Progenitor cell of endocrine pancreas (in vitro differentiated cells): ENCODE measurements around the gene NFIX. TPM values are rescaled to one million over a fixed set of nuclear protein-coding genes. Genes with fewer than 3 reads are reported as not detected.

ENCODE experiments used
- DNase-seq: peaks from one replicate; pipeline ENCODE4 v3.0.0; 2021; ENCODE audit warnings: low spot score; ENCODE audit not compliant: unreplicated experiment
- H3K27ac Mint-ChIP-seq: 2 replicates; pipeline ENCODE4 v1.8.0; 2021; ENCODE audit warnings: mild to moderate bottlenecking, moderate library complexity, mixed read lengths
- H3K27me3 Mint-ChIP-seq: 2 replicates; pipeline ENCODE4 v1.8.0; 2021; ENCODE audit warnings: mixed read lengths
- H3K36me3 Mint-ChIP-seq: 2 replicates; pipeline ENCODE4 v1.8.0; 2022; ENCODE audit warnings: mixed read lengths; ENCODE audit not compliant: insufficient read depth
- H3K4me1 Mint-ChIP-seq: 2 replicates; pipeline ENCODE4 v1.8.0; 2021; ENCODE audit warnings: low read depth, mixed read lengths
- H3K4me3 Mint-ChIP-seq: 2 replicates; pipeline ENCODE4 v1.8.0; 2021; ENCODE audit warnings: low read depth, mild to moderate bottlenecking, moderate library complexity, mixed read lengths
- H3K9me3 Mint-ChIP-seq: 2 replicates; pipeline ENCODE4 v1.8.0; 2021; ENCODE audit warnings: low read depth, mixed read lengths
- total RNA-seq: library from RNA; stranded (reverse); gene quantifications from 2 replicates; pipeline ENCODE4 v1.2.1, GENCODE V29; 2021
- TF ChIP-seq, protein P1 (sequence below): fragments of 200-600 bp; sonication (generic); IDR thresholded peaks from one replicate; pipeline ENCODE4 v1.5.0; 2021; ENCODE audit warnings: antibody characterized with exemption, mild to moderate bottlenecking; ENCODE audit not compliant: unreplicated experiment

The NFIX gene
- total RNA-seq, 1 donor from 2014 or later: 0.46 TPM

DNA sequence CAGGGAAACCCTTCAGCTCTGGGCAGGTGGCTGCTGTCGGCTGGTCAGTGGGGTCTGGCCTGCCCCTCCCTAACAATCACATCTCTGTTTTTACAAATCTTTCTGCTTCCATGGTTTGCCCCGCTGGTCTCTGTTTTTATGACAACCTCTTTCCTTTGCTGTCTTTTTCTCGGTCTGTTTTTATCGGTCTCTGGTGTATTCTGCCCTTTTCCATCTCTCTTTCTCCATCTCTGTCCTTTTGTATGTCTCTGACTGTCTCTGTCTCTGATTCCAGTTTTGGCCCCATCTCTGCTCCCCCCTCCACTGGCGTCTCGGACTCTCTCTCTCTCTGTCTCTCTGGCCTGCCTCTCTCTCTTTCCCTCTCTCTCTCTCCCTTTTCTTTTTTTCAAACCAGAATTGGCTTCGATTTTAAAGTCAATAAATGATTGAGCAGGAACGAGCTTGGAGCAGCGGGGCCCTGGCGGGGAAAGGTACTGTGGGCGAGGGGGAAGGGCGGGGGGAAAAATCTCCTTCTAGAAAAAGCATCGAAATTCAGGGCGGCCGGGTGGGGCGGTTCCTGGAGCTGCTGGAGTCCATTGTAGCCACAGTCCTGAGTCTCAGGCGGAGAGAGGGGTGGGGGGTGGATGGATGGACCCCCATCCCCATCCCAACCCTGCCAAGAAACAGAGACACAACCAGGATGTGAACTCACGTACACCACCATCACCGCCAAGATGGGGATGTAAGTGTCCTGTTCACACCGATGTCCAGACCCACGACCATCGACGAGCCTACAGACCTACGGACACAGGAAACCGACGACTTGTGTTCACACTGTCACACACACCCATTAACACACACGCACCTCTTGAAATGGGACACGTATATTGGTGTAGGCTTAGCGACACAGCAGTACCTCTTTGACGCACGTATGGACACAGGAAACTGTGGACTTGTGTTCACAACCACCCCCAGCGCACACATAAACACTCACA is 3.0 kb downstream of the NFIX start:
- no peaks in the 10 kb centered on the region for H3K9me3 Mint-ChIP-seq
- H3K27me3 Mint-ChIP-seq: peaks cover 75% of the 10 kb centered on the region
- no peaks in the 10 kb centered on the region for H3K36me3 Mint-ChIP-seq
- peaks cover 4% of the 10 kb centered on the region for H3K4me1 Mint-ChIP-seq
- no peak overlapping the region for H3K4me3 Mint-ChIP-seq
- H3K27ac Mint-ChIP-seq: no peak overlapping the region
- TF ChIP-seq, protein P1, sequence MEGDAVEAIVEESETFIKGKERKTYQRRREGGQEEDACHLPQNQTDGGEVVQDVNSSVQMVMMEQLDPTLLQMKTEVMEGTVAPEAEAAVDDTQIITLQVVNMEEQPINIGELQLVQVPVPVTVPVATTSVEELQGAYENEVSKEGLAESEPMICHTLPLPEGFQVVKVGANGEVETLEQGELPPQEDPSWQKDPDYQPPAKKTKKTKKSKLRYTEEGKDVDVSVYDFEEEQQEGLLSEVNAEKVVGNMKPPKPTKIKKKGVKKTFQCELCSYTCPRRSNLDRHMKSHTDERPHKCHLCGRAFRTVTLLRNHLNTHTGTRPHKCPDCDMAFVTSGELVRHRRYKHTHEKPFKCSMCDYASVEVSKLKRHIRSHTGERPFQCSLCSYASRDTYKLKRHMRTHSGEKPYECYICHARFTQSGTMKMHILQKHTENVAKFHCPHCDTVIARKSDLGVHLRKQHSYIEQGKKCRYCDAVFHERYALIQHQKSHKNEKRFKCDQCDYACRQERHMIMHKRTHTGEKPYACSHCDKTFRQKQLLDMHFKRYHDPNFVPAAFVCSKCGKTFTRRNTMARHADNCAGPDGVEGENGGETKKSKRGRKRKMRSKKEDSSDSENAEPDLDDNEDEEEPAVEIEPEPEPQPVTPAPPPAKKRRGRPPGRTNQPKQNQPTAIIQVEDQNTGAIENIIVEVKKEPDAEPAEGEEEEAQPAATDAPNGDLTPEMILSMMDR: no peak
- no peak for DNase-seq

DNA sequence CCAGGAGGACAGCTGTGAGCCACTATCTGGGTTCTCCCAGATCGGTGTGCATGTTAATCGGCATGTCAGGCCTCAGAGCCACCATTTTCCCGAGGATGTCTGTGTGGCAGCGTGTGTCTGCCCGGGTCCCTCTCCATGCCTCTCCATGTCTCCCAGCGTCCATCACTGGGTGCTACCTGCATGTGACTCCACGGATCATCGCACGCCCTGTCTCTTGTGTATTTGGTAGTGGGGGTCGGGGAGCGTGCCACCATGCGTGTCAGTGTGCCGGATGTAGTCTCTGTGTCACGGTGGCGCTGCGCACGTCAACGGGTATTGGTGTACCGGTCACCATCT is 5.9 kb downstream of the NFIX start:
- Mint-ChIP-seq H3K4me3 (no peak overlapping the region), H3K9me3 (no peaks in the 10 kb centered on the region), H3K4me1 (no peaks in the 10 kb centered on the region), H3K27me3 (peaks cover 80% of the 10 kb centered on the region), H3K36me3 (no peaks in the 10 kb centered on the region), H3K27ac (no peak overlapping the region)
- TF ChIP-seq, protein P1: no peak
- DNase-seq: no peak

DNA sequence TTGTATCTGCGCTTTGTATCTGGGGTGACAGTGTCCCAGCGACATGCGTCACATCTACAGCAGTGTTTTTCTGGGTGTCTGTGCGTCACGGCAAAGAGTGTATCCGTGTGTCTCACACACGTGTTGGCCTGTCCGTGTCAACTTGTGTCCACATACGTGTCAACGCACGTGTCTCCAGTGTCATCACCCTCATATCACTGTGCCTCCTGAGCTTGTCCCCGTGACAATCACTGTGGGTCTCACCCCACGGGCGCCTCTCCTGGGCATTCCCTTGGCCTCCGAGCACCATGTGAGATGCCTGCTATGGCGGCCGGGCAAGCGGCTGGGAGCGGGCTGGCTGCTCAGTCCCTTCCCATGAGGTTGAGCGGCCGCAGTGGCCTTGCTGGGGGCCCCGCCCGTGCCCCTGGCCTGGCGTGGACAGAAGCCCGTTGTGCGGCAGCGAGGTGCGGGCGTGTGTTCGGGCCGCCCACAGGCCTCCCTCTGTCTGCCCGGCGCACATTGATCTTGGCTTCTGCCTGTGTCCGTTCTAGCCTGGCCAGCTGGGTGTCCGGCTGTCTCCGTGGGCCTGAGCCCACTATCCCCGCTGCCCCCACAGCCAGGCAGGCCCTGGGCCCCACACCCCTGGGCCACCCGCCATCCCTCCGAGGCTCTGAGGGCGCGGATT is 6.4 kb downstream of the NFIX start:
- no peak overlapping the region for H3K4me3 Mint-ChIP-seq

DNA sequence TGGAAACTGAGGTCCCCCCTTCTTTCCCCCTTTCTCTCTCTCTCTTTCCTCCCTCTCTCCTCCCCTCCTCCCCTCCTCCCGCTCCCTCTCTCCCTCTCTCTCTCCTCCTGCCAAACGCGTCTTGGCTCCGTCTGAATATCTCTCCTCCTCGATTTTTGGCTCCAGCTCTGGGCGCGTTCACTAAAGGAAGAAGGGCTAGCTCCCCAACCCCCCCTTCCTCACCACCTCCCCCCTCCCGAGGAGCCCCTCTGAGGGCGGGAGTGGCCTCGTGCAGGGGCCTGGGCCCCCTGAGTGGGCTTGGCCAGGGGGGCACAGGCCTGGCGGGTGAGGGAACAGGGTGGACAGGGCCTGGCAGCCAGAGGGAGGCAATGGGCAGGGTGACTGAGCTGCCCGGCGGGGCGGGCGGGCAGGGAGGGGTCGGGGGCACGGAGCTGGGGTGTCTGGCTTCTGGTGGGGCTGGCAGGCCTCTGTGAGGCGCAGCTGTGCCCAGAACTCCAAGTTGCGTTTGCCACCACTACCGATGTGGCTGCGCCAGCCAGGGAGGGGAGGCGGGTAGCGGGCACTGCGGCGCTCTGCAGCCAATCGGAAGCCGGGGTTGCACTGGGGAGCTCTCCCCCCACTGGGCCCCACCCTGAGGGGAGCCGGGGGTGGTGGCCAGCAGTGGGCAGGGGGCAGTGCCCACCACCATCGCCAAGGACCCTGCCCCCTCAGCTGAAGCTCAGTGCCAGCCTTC is 7.1 kb downstream of the NFIX start:
- no peaks in the 10 kb centered on the region for H3K9me3 Mint-ChIP-seq
- TF ChIP-seq, protein P1: no peak
- DNase-seq: no peak
- no peak overlapping the region for H3K27ac Mint-ChIP-seq
- H3K27me3 Mint-ChIP-seq: peaks cover 79% of the 10 kb centered on the region
- no peaks in the 10 kb centered on the region for H3K36me3 Mint-ChIP-seq
- H3K4me1 Mint-ChIP-seq: no peaks in the 10 kb centered on the region
- no peak overlapping the region for H3K4me3 Mint-ChIP-seq

More for the DNA sequence above, 6.4 kb downstream of the NFIX start:
- DNase-seq: no peak
- Mint-ChIP-seq H3K9me3 (no peaks in the 10 kb centered on the region), H3K36me3 (no peaks in the 10 kb centered on the region), H3K4me1 (no peaks in the 10 kb centered on the region), H3K27ac (no peak overlapping the region), H3K27me3 (peaks cover 82% of the 10 kb centered on the region)
- TF ChIP-seq, protein P1: no peak

DNA sequence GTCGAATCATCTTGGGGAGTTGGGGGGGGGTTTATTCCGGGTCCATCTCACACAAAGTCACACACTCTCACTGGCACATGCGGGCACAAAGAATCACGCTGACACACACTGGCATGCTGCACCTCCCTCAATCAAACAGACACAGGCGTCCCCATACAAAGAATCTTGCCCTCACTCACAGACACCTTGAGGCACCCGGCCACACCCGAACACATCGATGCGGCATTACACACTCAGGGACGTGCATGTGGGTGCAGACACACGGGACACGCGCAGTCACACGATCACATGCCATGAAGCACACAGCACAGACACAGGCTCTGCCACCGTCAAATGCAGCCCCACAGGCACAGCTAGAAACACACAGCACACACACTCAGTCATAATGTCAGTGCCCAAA is 7.8 kb downstream of the NFIX start:
- TF ChIP-seq, protein P1: no peak
- Mint-ChIP-seq H3K4me1 (no peaks in the 10 kb centered on the region), H3K9me3 (no peaks in the 10 kb centered on the region), H3K27ac (no peak overlapping the region), H3K27me3 (peaks cover 79% of the 10 kb centered on the region), H3K4me3 (no peak overlapping the region), H3K36me3 (no peaks in the 10 kb centered on the region)
- no peak for DNase-seq
